K562 (cell line): ENCODE data around the gene PPP1R13L. TPM values are rescaled to one million over a fixed set of nuclear protein-coding genes. Genes with fewer than 3 reads are reported as not detected.

Experiments used
- BHLHE40 ChIP-seq: IDR thresholded peaks from 2 replicates; pipeline ENCODE4 v1.6.1; 2011; ENCODE audit warnings: low read length, improper control_type of control experiment
- BRD9 ChIP-seq: fragments of 450-650 bp; IDR thresholded peaks from 2 replicates; pipeline ENCODE4 v1.6.1; 2018; ENCODE audit warnings: low read depth; ENCODE audit not compliant: partially characterized antibody
- CBX3 ChIP-seq, 2 experiments: IDR thresholded peaks; 1 replicate in 1 of 2; 2 replicates in 1 of 2; pipeline ENCODE4 v1.6.1; 2012; ENCODE audit warnings: inconsistent platforms in 2 of 2, low read length in 2 of 2, borderline replicate concordance in 1 of 2, control low read depth in 1 of 2
- DIDO1 ChIP-seq: fragments of 450-650 bp; IDR thresholded peaks from 2 replicates; pipeline ENCODE4 v1.6.1; 2016; ENCODE audit warnings: low read depth, missing biosample characterization, missing genetic modification characterization
- EHMT2 ChIP-seq: fragments of 450-650 bp; IDR thresholded peaks from 2 replicates; pipeline ENCODE4 v1.6.1; 2018; ENCODE audit warnings: antibody characterized with exemption
- FOXK2 ChIP-seq, 2 experiments: fragments of 450-650 bp; IDR thresholded peaks in 1 of 2; conservative IDR thresholded peaks in 1 of 2; 2 replicates each; pipeline ENCODE4 v1.6.1; 2016; ENCODE audit warnings: low read depth in 2 of 2, mild to moderate bottlenecking in 1 of 2
- HEY1 ChIP-seq: fragments of 250-450 bp; sonication (Bioruptor Pico); IDR thresholded peaks from 2 replicates; pipeline ENCODE4 v1.5.0; 2020; ENCODE audit warnings: mild to moderate bottlenecking, moderate library complexity, borderline replicate concordance
- KLF6 ChIP-seq: fragments of 250-450 bp; sonication (Bioruptor Pico); IDR thresholded peaks from 2 replicates; pipeline ENCODE4 v1.4.0; 2020; ENCODE audit warnings: mild to moderate bottlenecking, moderate library complexity, borderline replicate concordance
- MCM5 ChIP-seq: fragments of 450-650 bp; IDR thresholded peaks from 2 replicates; pipeline ENCODE4 v1.6.1; 2016; ENCODE audit warnings: low read depth
- MYC ChIP-seq, 2 experiments: fragments of 250-450 bp in 1 of 2; sonication (Bioruptor Pico) in 1 of 2; IDR thresholded peaks; 2 replicates each; pipeline versions ENCODE4 v1.5.1 to v1.6.1; 2012 to 2021; ENCODE audit warnings: low read depth in 2 of 2, borderline replicate concordance in 1 of 2, improper control_type of control experiment in 1 of 2, low read length in 1 of 2, mild to moderate bottlenecking in 1 of 2, moderate library complexity in 1 of 2
- PCBP1 ChIP-seq: fragments of 200-400 bp; formaldehyde crosslinking; IDR thresholded peaks from 2 replicates; pipeline ENCODE4 v1.6.1; 2018; ENCODE audit warnings: mild to moderate bottlenecking, low read depth, low read length; ENCODE audit not compliant: poor library complexity, severe bottlenecking
- PHB2 ChIP-seq: fragments of 450-650 bp; IDR thresholded peaks from 2 replicates; pipeline ENCODE4 v1.6.1; 2017; ENCODE audit warnings: low read depth
- PHF20 ChIP-seq: fragments of 450-650 bp; IDR thresholded peaks from 2 replicates; pipeline ENCODE4 v1.6.1; 2018; ENCODE audit not compliant: partially characterized antibody
- PHF8 ChIP-seq: fragments of 200-600 bp; sonication (generic); IDR thresholded peaks from 2 replicates; pipeline ENCODE4 v1.6.1; 2012; ENCODE audit warnings: mixed run types, mild to moderate bottlenecking, inconsistent platforms, low read length, moderate library complexity, borderline replicate concordance
- POLR2G ChIP-seq: fragments of 200-400 bp; formaldehyde crosslinking; IDR thresholded peaks from 2 replicates; pipeline ENCODE4 v1.6.1; 2017; ENCODE audit warnings: low read depth, mild to moderate bottlenecking, antibody characterized with exemption, low read length, moderate library complexity
- RBM34 ChIP-seq: fragments of 200-400 bp; formaldehyde crosslinking; IDR thresholded peaks from 2 replicates; pipeline ENCODE4 v1.6.1; 2018; ENCODE audit warnings: low read length, borderline replicate concordance; ENCODE audit not compliant: insufficient read depth
- SAFB2 ChIP-seq: fragments of 200-400 bp; formaldehyde crosslinking; IDR thresholded peaks from 2 replicates; pipeline ENCODE4 v1.6.1; 2018; ENCODE audit warnings: borderline replicate concordance, low read length, low read depth, moderate library complexity; ENCODE audit not compliant: severe bottlenecking
- SMARCE1 ChIP-seq: fragments of 450-650 bp; IDR thresholded peaks from 2 replicates; pipeline ENCODE4 v1.7.1; 2016; ENCODE audit warnings: mild to moderate bottlenecking
- SNRNP70 ChIP-seq: fragments of 200-400 bp; formaldehyde crosslinking; optimal IDR thresholded peaks from 2 replicates; pipeline ENCODE3; 2017; ENCODE audit warnings: low read depth, low read length
- ZBTB5 ChIP-seq: fragments of 450-650 bp; IDR thresholded peaks from 2 replicates; pipeline ENCODE4 v1.6.1; 2017; ENCODE audit warnings: antibody characterized with exemption
- ZFP1 ChIP-seq: fragments of 450-650 bp; formaldehyde crosslinking; IDR thresholded peaks from 2 replicates; pipeline ENCODE4 v1.4.0; 2020; ENCODE audit warnings: mild to moderate bottlenecking, mixed read lengths
- ZNF175 ChIP-seq: fragments of 200-800 bp; sonication (Bioruptor generic); IDR thresholded peaks from 2 replicates; pipeline ENCODE4 v1.6.1; 2016; ENCODE audit warnings: low read depth, mild to moderate bottlenecking, missing genetic modification characterization, missing compliant biosample characterization
- ZNF583 ChIP-seq: fragments of 250-450 bp; sonication (Bioruptor Pico); IDR thresholded peaks from 2 replicates; pipeline ENCODE4 v1.4.0; 2020
- ZNF668 ChIP-seq: fragments of 250-450 bp; sonication (Bioruptor Pico); IDR thresholded peaks from 2 replicates; pipeline ENCODE4 v1.8.0; 2022; ENCODE audit warnings: mild to moderate bottlenecking, inconsistent platforms
- ZNF695 ChIP-seq: fragments of 450-650 bp; formaldehyde crosslinking; IDR thresholded peaks from 2 replicates; pipeline ENCODE4 v1.4.0; 2020; ENCODE audit warnings: mild to moderate bottlenecking, moderate library complexity
- ZNF696 ChIP-seq: fragments of 250-450 bp; sonication (Bioruptor Pico); conservative IDR thresholded peaks from 2 replicates; pipeline ENCODE4 v1.4.0; 2020; ENCODE audit warnings: mild to moderate bottlenecking, moderate library complexity
- polyA plus RNA-seq, 8 experiments: library from polyadenylated mRNA; depleted of rRNA in 4 of 8; stranded (reverse) in 5 of 8; unstranded in 3 of 8; fragments of >200 nt; fragmentation: Nextera tagmentation in 2 of 8; fragmentation: Illumina TruSeq in 1 of 8; extraction: Ambion mirVana in 2 of 8; extraction: Trizol in 1 of 8; gene quantifications; 2 replicates each; pipeline versions ENCODE4 v1.2.1 to v1.2.3, GENCODE V29; 2011 to 2014; ENCODE audit warnings: inconsistent platforms in 1 of 8, missing spikeins in 1 of 8
- total RNA-seq, 7 experiments: library from RNA; depleted of rRNA in 6 of 7; stranded (reverse); fragments of >200 nt in 6 of 7; fragmentation: Illumina TruSeq in 2 of 7; extraction: Trizol in 2 of 7; gene quantifications; 2 replicates each; pipeline versions ENCODE4 v1.2.1 to v1.2.3, GENCODE V29; 2011 to 2021; ENCODE audit warnings: low replicate concordance in 1 of 7
- TF ChIP-seq, protein P1 (sequence below): fragments of 250-450 bp; sonication (Bioruptor Pico); IDR thresholded peaks from 2 replicates; pipeline ENCODE4 v1.8.0; 2021; ENCODE audit warnings: moderate library complexity, mild to moderate bottlenecking, inconsistent platforms

The PPP1R13L gene
- total and polyA plus RNA-seq, 9 of the 15 experiments (the other 6 are each of a cell fraction or from before 2014, with no cell fraction given), result 0.32 to 6.7 (median 2.0) TPM

GRCh38 chr19:45356760-45357444 is 48.0 kb downstream of the PPP1R13L start (continued):
- no peak for TF ChIP-seq KLF6 (CRISPR knock-in tag)
- no peak for TF ChIP-seq ZNF668 (CRISPR knock-in tag)
- TF ChIP-seq SNRNP70, result no peak
- TF ChIP-seq FOXK2 (conservative IDR thresholded peaks at IDR 0.05 in 1 of 2, IDR thresholded peaks at IDR 0.05 in 1 of 2; ENCODE audit: low read depth in 2 of 2), result 0 out of 4 replicates have a peak, but pooled peaks of 1 of the 2 experiments have one; percentile 25
- no peak for TF ChIP-seq SAFB2
- TF ChIP-seq RBM34, result no peak
- TF ChIP-seq SMARCE1, result no peak
- TF ChIP-seq ZBTB5, result no peak
- TF ChIP-seq PHF20, result peak; percentile 31
- TF ChIP-seq MCM5, result no peak
- TF ChIP-seq ZNF696, result no peak
- no peak for TF ChIP-seq ZNF175
- TF ChIP-seq ZNF695 (CRISPR knock-in tag), result no peak
- TF ChIP-seq MYC (IDR thresholded peaks at IDR 0.05; ENCODE audit: low read depth, low read length), result no peak
- TF ChIP-seq MYC (CRISPR knock-in tag; IDR thresholded peaks at IDR 0.05; ENCODE audit: borderline replicate concordance, low read depth), result no peak
- peak; percentile 71 for TF ChIP-seq BHLHE40
- TF ChIP-seq PHB2, result no peak
- no peak for TF ChIP-seq BRD9
- no peak for TF ChIP-seq ZFP1 (CRISPR knock-in tag)
- TF ChIP-seq DIDO1 (tag), result no peak
- no peak for TF ChIP-seq ZNF583 (CRISPR knock-in tag)
- no peak for TF ChIP-seq PHF8
- TF ChIP-seq PCBP1, result no peak
- TF ChIP-seq, protein P1, sequence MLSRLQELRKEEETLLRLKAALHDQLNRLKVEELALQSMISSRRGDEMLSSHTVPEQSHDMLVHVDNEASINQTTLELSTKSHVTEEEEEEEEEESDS, result no peak
- no peak for TF ChIP-seq POLR2G
- no peak for TF ChIP-seq EHMT2
- TF ChIP-seq HEY1 (CRISPR knock-in tag), result no peak
- peak in 1 of 2 experiments; percentile 46; a peak in 1 of 3 replicates for TF ChIP-seq CBX3 (IDR thresholded peaks at IDR 0.05; ENCODE audit: borderline replicate concordance in 1 of 2, low read length in 2 of 2)
